SK-N-SH (cell line): ENCODE measurements around the gene GAL. TPM values are rescaled to one million over a fixed set of nuclear protein-coding genes. Genes with fewer than 3 reads are reported as not detected.

Experiments
- CTCF ChIA-PET: fragments of 300-600, 350-600 bp; formaldehyde crosslinking; extraction: SDS; loops from one replicate; lab custom pipeline; 2021; lab: Yijun Ruan, JAX
- POLR2A ChIA-PET: fragments of 350-600 bp; sonication (Branson Sonifier 250); formaldehyde crosslinking; extraction: SDS; loops from one replicate; lab custom pipeline; 2020; ENCODE audit warnings: antibody characterized with exemption, inconsistent platforms; lab: Yijun Ruan, JAX
- DNase-seq: peaks from one replicate; pipeline ENCODE4 v3.0.0; 2012
- H2AFZ ChIP-seq: fragments of 200-600 bp; sonication (generic); 2 replicates; pipeline ENCODE4 v1.8.1; 2016; ENCODE audit warnings: antibody characterized with exemption, mild to moderate bottlenecking, low read depth
- H3F3A ChIP-seq: fragments of 200-600 bp; sonication (generic); replicated peaks from 2 replicates; pipeline ENCODE3; 2016; ENCODE audit warnings: antibody characterized with exemption, mild to moderate bottlenecking; ENCODE audit not compliant: insufficient read depth
- H3K27ac ChIP-seq, 2 experiments: fragments of 200-500 bp in 1 of 2; fragments of 200-600 bp in 1 of 2; sonication (Bioruptor generic) in 1 of 2; sonication (generic), shearing (Covaris generic) in 1 of 2; 2 replicates each; pipeline versions ENCODE4 v1.5.1 to v1.6.1; 2014 to 2016; ENCODE audit warnings: low read depth in 2 of 2, inconsistent platforms in 1 of 2, low read length in 1 of 2, mild to moderate bottlenecking in 1 of 2, mixed read lengths in 1 of 2
- H3K27me3 ChIP-seq: fragments of 200-600 bp; sonication (generic), shearing (Covaris generic); 2 replicates; pipeline ENCODE4 v1.6.1; 2016; ENCODE audit warnings: mixed run types; ENCODE audit not compliant: insufficient read depth
- H3K36me3 ChIP-seq, 2 experiments: fragments of 200-500 bp in 1 of 2; fragments of 200-600 bp in 1 of 2; sonication (Bioruptor generic) in 1 of 2; sonication (generic) in 1 of 2; replicated peaks in 1 of 2; 2 replicates each; pipeline versions ENCODE3 to v1.5.1; 2014 to 2016; ENCODE audit warnings: low read length in 1 of 2, mild to moderate bottlenecking in 1 of 2; ENCODE audit not compliant: insufficient read depth in 2 of 2, control insufficient read depth in 1 of 2
- H3K4me1 ChIP-seq, 2 experiments: fragments of 200-500 bp in 1 of 2; fragments of 200-600 bp in 1 of 2; sonication (Bioruptor generic) in 1 of 2; sonication (generic), shearing (Covaris generic) in 1 of 2; 2 replicates each; pipeline versions ENCODE4 v1.5.1 to v1.6.1; 2014 to 2016; ENCODE audit warnings: low read depth in 1 of 2, low read length in 1 of 2, mixed run types in 1 of 2; ENCODE audit not compliant: insufficient read depth in 2 of 2, control insufficient read depth in 1 of 2
- H3K4me2 ChIP-seq: fragments of 200-600 bp; sonication (generic), shearing (Covaris generic); 2 replicates; pipeline ENCODE4 v1.6.1; 2017; ENCODE audit warnings: mixed run types
- H3K4me3 ChIP-seq, 2 experiments: fragments of 200-500 bp in 1 of 2; fragments of 200-600 bp in 1 of 2; sonication (Bioruptor generic) in 1 of 2; sonication (generic), shearing (Covaris generic) in 1 of 2; 2 replicates each; pipeline versions ENCODE4 v1.5.1 to v1.8.1; 2014 to 2016; ENCODE audit warnings: low read depth in 2 of 2, inconsistent platforms in 1 of 2, low read length in 1 of 2, mild to moderate bottlenecking in 1 of 2, mixed read lengths in 1 of 2, moderate library complexity in 1 of 2
- H3K79me2 ChIP-seq: fragments of 200-600 bp; sonication (generic); 2 replicates; pipeline ENCODE4 v1.8.1; 2017; ENCODE audit warnings: mild to moderate bottlenecking; ENCODE audit not compliant: insufficient read depth
- H3K9ac ChIP-seq: fragments of 200-600 bp; sonication (generic); 2 replicates; pipeline ENCODE4 v1.6.1; 2017; ENCODE audit warnings: mixed run types
- H3K9me2 ChIP-seq: fragments of 200-600 bp; sonication (generic); 2 replicates; pipeline ENCODE4 v1.6.1; 2017; ENCODE audit warnings: mixed run types
- H3K9me3 ChIP-seq: fragments of 200-600 bp; sonication (generic); 2 replicates; pipeline ENCODE4 v1.6.1; 2017; ENCODE audit warnings: mixed run types, mild to moderate bottlenecking, moderate library complexity
- H4K20me1 ChIP-seq: fragments of 200-600 bp; sonication (generic); 2 replicates; pipeline ENCODE4 v1.6.1; 2017; ENCODE audit warnings: mild to moderate bottlenecking, mixed run types; ENCODE audit not compliant: insufficient read depth
- EZH2phosphoT487 ChIP-seq: fragments of 200-600 bp; sonication (generic); IDR thresholded peaks from 2 replicates; pipeline ENCODE4 v1.6.1; 2017; ENCODE audit warnings: low read depth, mixed run types, mild to moderate bottlenecking, antibody characterized with exemption, moderate library complexity, borderline replicate concordance
- FOXJ3 ChIP-seq: sonication (generic); formaldehyde crosslinking; IDR thresholded peaks from 2 replicates; pipeline ENCODE4 v1.5.1; 2020; ENCODE audit warnings: mild to moderate bottlenecking, missing genetic modification reagents
- FOXM1 ChIP-seq: IDR thresholded peaks from 2 replicates; pipeline ENCODE4 v1.4.0; 2012; ENCODE audit warnings: low read depth, mild to moderate bottlenecking
- JUND ChIP-seq: IDR thresholded peaks from 2 replicates; pipeline ENCODE4 v1.4.0; 2012
- MEF2A ChIP-seq: IDR thresholded peaks from 2 replicates; pipeline ENCODE4 v1.4.0; 2012; ENCODE audit warnings: low read depth, borderline replicate concordance
- MXI1 ChIP-seq: IDR thresholded peaks from 2 replicates; pipeline ENCODE4 v1.6.1; 2012; ENCODE audit warnings: mild to moderate bottlenecking, low read depth, low read length, improper control_type of control experiment
- POLR2AphosphoS5 ChIP-seq: IDR thresholded peaks from 2 replicates; pipeline ENCODE4 v1.6.1; 2012; ENCODE audit warnings: low read depth, low read length
- RAD21 ChIP-seq: IDR thresholded peaks from 2 replicates; pipeline ENCODE4 v1.6.1; 2012; ENCODE audit warnings: mild to moderate bottlenecking, low read length
- RCOR1 ChIP-seq: fragments of 150-350 bp; IDR thresholded peaks from 2 replicates; pipeline ENCODE4 v1.6.1; 2017; ENCODE audit warnings: antibody characterized with exemption, low read length
- RXRA ChIP-seq: IDR thresholded peaks from 2 replicates; pipeline ENCODE4 v1.4.0; 2012; ENCODE audit warnings: low read depth, mild to moderate bottlenecking, borderline replicate concordance
- TAF1 ChIP-seq: IDR thresholded peaks from 2 replicates; pipeline ENCODE4 v1.6.1; 2012; ENCODE audit warnings: low read depth, mild to moderate bottlenecking, low read length, moderate library complexity, borderline replicate concordance
- TCF12 ChIP-seq: IDR thresholded peaks from 2 replicates; pipeline ENCODE4 v1.4.0; 2012
- TEAD4 ChIP-seq: IDR thresholded peaks from 2 replicates; pipeline ENCODE4 v1.4.0; 2012; ENCODE audit warnings: mild to moderate bottlenecking, borderline replicate concordance; ENCODE audit not compliant: insufficient read depth
- WGBS: methylation state at CpG from one replicate; pipeline ENCODE4 v1.1.6; 2017; ENCODE audit warnings: low lambda C conversion rate; 5-methylcytosine and 5-hydroxymethylcytosine counted together
- polyA plus RNA-seq, 3 experiments: library from polyadenylated mRNA; depleted of rRNA; stranded (reverse); fragments of >200 nt; gene quantifications; 2 replicates each; pipeline ENCODE4 v1.2.3, GENCODE V29; 2012
- TF ChIP-seq, protein P1 (sequence below): fragments of 200-600 bp; sonication (generic); IDR thresholded peaks from 2 replicates; pipeline ENCODE4 v1.6.1; 2017; ENCODE audit warnings: antibody characterized with exemption, mild to moderate bottlenecking, moderate library complexity
- TF ChIP-seq, protein P2 (sequence below): IDR thresholded peaks from 2 replicates; pipeline ENCODE4 v1.4.0; 2012; ENCODE audit warnings: low read depth
- TF ChIP-seq, protein P3 (sequence below): IDR thresholded peaks from 2 replicates; pipeline ENCODE4 v1.4.0; 2012; ENCODE audit warnings: low read depth, borderline replicate concordance

GAL gene
- polyA plus RNA-seq, 1 of the 3 experiments (the other 2 are of a cell fraction), result 1.8 TPM

DNA sequence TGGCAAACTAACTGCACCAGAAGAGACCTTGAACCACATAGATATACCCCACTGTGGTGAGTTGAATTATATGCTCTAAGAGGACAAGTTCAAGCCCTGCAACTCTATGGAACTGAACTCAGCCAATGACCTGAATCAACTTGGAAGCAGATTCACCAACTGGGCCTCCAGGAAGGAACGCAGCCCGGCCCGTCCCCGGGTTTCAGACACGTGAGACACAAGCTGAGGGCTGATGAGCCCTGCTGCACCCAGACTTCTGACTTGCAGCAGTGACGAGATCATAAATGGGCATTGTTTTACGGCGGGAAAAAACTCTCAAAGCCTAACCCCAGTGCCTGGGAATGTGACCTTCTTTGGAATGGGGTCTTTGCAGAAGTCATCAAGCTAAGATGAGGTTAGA is 28.5 kb upstream of the GAL start:
- TF ChIP-seq, protein P1, sequence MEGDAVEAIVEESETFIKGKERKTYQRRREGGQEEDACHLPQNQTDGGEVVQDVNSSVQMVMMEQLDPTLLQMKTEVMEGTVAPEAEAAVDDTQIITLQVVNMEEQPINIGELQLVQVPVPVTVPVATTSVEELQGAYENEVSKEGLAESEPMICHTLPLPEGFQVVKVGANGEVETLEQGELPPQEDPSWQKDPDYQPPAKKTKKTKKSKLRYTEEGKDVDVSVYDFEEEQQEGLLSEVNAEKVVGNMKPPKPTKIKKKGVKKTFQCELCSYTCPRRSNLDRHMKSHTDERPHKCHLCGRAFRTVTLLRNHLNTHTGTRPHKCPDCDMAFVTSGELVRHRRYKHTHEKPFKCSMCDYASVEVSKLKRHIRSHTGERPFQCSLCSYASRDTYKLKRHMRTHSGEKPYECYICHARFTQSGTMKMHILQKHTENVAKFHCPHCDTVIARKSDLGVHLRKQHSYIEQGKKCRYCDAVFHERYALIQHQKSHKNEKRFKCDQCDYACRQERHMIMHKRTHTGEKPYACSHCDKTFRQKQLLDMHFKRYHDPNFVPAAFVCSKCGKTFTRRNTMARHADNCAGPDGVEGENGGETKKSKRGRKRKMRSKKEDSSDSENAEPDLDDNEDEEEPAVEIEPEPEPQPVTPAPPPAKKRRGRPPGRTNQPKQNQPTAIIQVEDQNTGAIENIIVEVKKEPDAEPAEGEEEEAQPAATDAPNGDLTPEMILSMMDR, result no peak
- TF ChIP-seq RCOR1 (no peak), MEF2A (no peak), RXRA (no peak), RAD21 (no peak), POLR2AphosphoS5 (no peak), TCF12 (no peak), JUND (no peak), EZH2phosphoT487 (no peak), TAF1 (no peak)
- Histone ChIP-seq H3K36me3 (no peaks in the 10 kb centered on the region), H3K4me3 (no peak overlapping the region)

DNA sequence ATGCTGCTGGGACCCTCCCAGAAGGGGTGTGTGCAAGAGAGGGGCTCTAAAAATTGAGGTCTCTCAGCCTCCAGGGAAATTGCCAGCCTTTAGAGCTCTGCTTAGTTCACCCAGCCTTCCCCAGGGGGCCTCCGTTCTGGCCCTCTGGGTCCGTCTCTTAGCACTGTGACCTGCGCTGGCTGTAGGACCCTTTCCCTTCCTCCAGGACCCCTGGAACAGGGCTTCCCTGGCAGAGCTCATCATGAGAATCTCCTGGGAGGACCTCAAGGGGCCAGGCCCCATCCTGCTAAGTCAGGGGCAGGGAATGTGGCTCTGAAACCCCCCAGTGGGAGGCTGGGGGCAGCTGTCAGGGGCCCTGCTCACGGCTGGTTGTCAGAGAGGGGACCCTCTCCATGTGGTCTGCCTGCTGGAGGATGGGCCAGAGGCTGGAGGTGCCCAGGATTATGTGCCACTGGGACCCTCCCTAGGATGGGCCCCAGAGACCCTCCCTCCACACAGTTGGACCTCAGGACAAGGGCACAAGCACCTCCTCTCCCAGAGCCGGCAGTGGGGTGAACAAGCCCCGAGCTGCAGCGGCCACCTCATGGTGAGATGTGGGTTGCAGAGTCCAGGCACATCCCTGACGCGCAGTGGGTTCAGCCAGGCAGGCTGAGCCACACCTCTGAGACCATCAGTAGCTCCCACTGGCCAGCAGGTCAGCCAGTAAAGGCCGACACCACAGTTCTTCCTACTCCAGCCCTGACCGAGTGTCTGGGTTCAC is 27.1 kb upstream of the GAL start:
- TF ChIP-seq RAD21 (no peak), FOXM1 (no peak), MXI1 (no peak), POLR2AphosphoS5 (no peak), TEAD4 (no peak), FOXJ3 (no peak)
- TF ChIP-seq, protein P2, sequence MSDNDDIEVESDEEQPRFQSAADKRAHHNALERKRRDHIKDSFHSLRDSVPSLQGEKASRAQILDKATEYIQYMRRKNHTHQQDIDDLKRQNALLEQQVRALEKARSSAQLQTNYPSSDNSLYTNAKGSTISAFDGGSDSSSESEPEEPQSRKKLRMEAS, result no peak
- TF ChIP-seq, protein P3, sequence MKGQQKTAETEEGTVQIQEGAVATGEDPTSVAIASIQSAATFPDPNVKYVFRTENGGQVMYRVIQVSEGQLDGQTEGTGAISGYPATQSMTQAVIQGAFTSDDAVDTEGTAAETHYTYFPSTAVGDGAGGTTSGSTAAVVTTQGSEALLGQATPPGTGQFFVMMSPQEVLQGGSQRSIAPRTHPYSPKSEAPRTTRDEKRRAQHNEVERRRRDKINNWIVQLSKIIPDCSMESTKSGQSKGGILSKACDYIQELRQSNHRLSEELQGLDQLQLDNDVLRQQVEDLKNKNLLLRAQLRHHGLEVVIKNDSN, result no peak
- H3K27ac ChIP-seq, result peak overlapping the region in 1 of 2 experiments; percentile 99; a peak in 2 of 4 replicates
- no peaks in the 10 kb centered on the region for H3K79me2 ChIP-seq
- H3K9me2 ChIP-seq, result no peaks in the 10 kb centered on the region
- H3K36me3 ChIP-seq, result no peaks in the 10 kb centered on the region
- H3K4me2 ChIP-seq, result no peak overlapping the region
- H4K20me1 ChIP-seq, result no peaks in the 10 kb centered on the region
- CTCF ChIA-PET, result interaction anchor here (1.3 to 1.5 kb wide), 2 partner anchors 24 to 46 kb away, joined by 3 read pairs; no protein-coding TSS in a partner anchor
- WGBS, result 94% methylated on average over 6 of the region's 11 CpGs
- H2AFZ ChIP-seq, result no peak overlapping the region
- no peak overlapping the region for H3K4me3 ChIP-seq
- no peaks in the 10 kb centered on the region for H3K9me3 ChIP-seq
- peaks cover 10 to 56% of the 10 kb centered on the region in 2 experiments; a peak in 3 of 4 replicates for H3K4me1 ChIP-seq
- DNase-seq, result no peak
- H3K9ac ChIP-seq, result no peak overlapping the region
- H3K27me3 ChIP-seq, result no peaks in the 10 kb centered on the region; the same call in 1 of the 2 replicates
- POLR2A ChIA-PET, result no interaction called here
- peaks cover 9% of the 10 kb centered on the region for H3F3A ChIP-seq

More for the DNA sequence above, 28.5 kb upstream of the GAL start:
- Histone ChIP-seq H2AFZ (no peak overlapping the region), H3F3A (peaks cover 9% of the 10 kb centered on the region), H3K4me1 (peaks cover 10 to 45% of the 10 kb centered on the region in 2 experiments; a peak in 3 of 4 replicates), H3K27ac (no peak overlapping the region), H4K20me1 (no peaks in the 10 kb centered on the region), H3K79me2 (no peaks in the 10 kb centered on the region), H3K27me3 (no peaks in the 10 kb centered on the region), H3K4me2 (no peak overlapping the region), H3K9ac (no peak overlapping the region), H3K9me2 (no peaks in the 10 kb centered on the region), H3K9me3 (no peaks in the 10 kb centered on the region)
- ChIA-PET CTCF (no interaction called here), POLR2A (no interaction called here)
- DNase-seq, result no peak
- 81% methylated on average over 8 of the region's 8 CpGs for WGBS
